Keratinocyte (primary cell): ENCODE data around the gene PIGC.

Experiments used
- CTCF ChIP-seq, 3 experiments: IDR thresholded peaks in 1 of 3; conservative IDR thresholded peaks in 1 of 3; optimal IDR thresholded peaks in 1 of 3; 2 replicates in 2 of 3; 3 replicates in 1 of 3; pipeline versions ENCODE3 to v1.5.1; 2011; ENCODE audit warnings: low read length in 3 of 3, mild to moderate bottlenecking in 3 of 3, moderate library complexity in 2 of 3, control low read depth in 1 of 3, inconsistent platforms in 1 of 3; ENCODE audit not compliant: insufficient read depth in 2 of 3; ENCODE audit errors: extremely low read depth in 1 of 3
- EZH2 ChIP-seq: IDR thresholded peaks from one replicate; pipeline ENCODE4 v1.6.1; 2012; ENCODE audit warnings: inconsistent platforms, mild to moderate bottlenecking, low read length, moderate library complexity

GRCh38 chr1:172406968-172407367 lies 36.9 kb downstream of the PIGC start:
- TF ChIP-seq CTCF (optimal IDR thresholded peaks at IDR 0.05 in 1 of 3, IDR thresholded peaks at IDR 0.05 in 1 of 3, conservative IDR thresholded peaks at IDR 0.05 in 1 of 3; ENCODE audit: extremely low read depth in 1 of 3, insufficient read depth in 2 of 3, low read length in 3 of 3) (no peak), EZH2 (no peak)
